HG02970 (cell line): Measurements from ENCODE around the gene CXCL11.
"Not testable (repeated sequence)": the region's sequence is repeated elsewhere in the genome, so short reads cannot be mapped to it uniquely, and the experiment has no call there.

Experiments used
- ATAC-seq: cut with Tn5 transposase; IDR thresholded peaks from one replicate; pipeline ENCODE4 v1.9.1; 2021; ENCODE audit warnings: mild to moderate bottlenecking, moderate library complexity, moderate number of reproducible peaks; ENCODE audit not compliant: unreplicated experiment, low FRiP score

Gene CXCL11

GRCh38 chr4:76003620-76004019, 32.2 kb downstream of the CXCL11 start:
- ATAC-seq: no peak

GRCh38 chr4:76003035-76003434, 32.8 kb downstream of the CXCL11 start:
- ATAC-seq: no peak

GRCh38 chr4:76002176-76002575, 33.7 kb downstream of the CXCL11 start:
- no peak for ATAC-seq

- no peak for ATAC-seq
These were observed 34.2 kb downstream of the CXCL11 start for GRCh38 chr4:76001700-76002099.

GRCh38 chr4:76000279-76000678, 35.6 kb downstream of the CXCL11 start:
- ATAC-seq: no peak

- not testable (repeated sequence) for ATAC-seq
These were observed 37.2 kb downstream of the CXCL11 start for GRCh38 chr4:75998525-75999147.

GRCh38 chr4:75997946-75998345, 37.9 kb downstream of the CXCL11 start:
- no peak for ATAC-seq

- ATAC-seq: no peak
These were observed 38.8 kb downstream of the CXCL11 start for GRCh38 chr4:75997081-75997480.

- ATAC-seq: no peak
These were observed 40.1 kb downstream of the CXCL11 start for GRCh38 chr4:75995727-75996126.

GRCh38 chr4:75992462-75992861, 43.4 kb downstream of the CXCL11 start:
- no peak for ATAC-seq

GRCh38 chr4:75989846-75990528, 45.9 kb downstream of the CXCL11 start:
- no peak for ATAC-seq

GRCh38 chr4:75985116-75985515, 50.8 kb downstream of the CXCL11 start:
- no peak for ATAC-seq
